BJ (cell line): Measurements from ENCODE around the gene PUM1. TPM values are rescaled to one million over a fixed set of nuclear protein-coding genes. Genes with fewer than 3 reads are reported as not detected.
"Not testable (repeated sequence)": the region's sequence is repeated elsewhere in the genome, so short reads cannot be mapped to it uniquely, and the experiment has no call there.

ENCODE experiments used
- CTCF ChIA-PET: fragments of 350-600 bp; formaldehyde crosslinking; extraction: SDS; loops from one replicate; lab custom pipeline; 2021; ENCODE audit warnings: antibody characterized with exemption, inconsistent platforms; lab: Yijun Ruan, JAX
- POLR2A ChIA-PET: fragments of 300-600 bp; sonication (Branson Sonifier 250); formaldehyde crosslinking; extraction: SDS; loops from one replicate; lab custom pipeline; 2021; ENCODE audit warnings: antibody characterized with exemption; lab: Charles Lee
- DNase-seq: peaks from one replicate; pipeline ENCODE4 v3.0.0-alpha.2; 2011; ENCODE audit warnings: low read depth
- H3K27me3 ChIP-seq: 2 replicates; pipeline ENCODE4 v1.6.0; 2011; ENCODE audit warnings: low read length; ENCODE audit not compliant: control insufficient read depth, insufficient read depth
- H3K36me3 ChIP-seq: 2 replicates; pipeline ENCODE4 v1.5.1; 2011; ENCODE audit warnings: low read length; ENCODE audit not compliant: control insufficient read depth, insufficient read depth
- H3K4me3 ChIP-seq: 2 replicates; pipeline ENCODE4 v1.5.1; 2011; ENCODE audit warnings: low read depth, mild to moderate bottlenecking, control low read depth, low read length
- polyA plus RNA-seq: library from polyadenylated mRNA; depleted of rRNA; stranded (reverse); fragments of >200 nt; gene quantifications from 2 replicates; pipeline ENCODE4 v1.2.3, GENCODE V29; 2011
- TF ChIP-seq, protein P1 (sequence below): IDR thresholded peaks from 2 replicates; pipeline ENCODE4 v1.5.1; 2011; ENCODE audit warnings: low read depth, mild to moderate bottlenecking, control low read depth, inconsistent platforms, low read length, moderate library complexity; ENCODE audit not compliant: insufficient read depth

Gene PUM1
- polyA plus RNA-seq, 1 experiment = 66.9 TPM

GRCh38 chr1:31063631-31064030 is 1.9 kb downstream of the PUM1 start:
- CTCF ChIA-PET = interaction anchor here (0.6 kb wide), 1 partner anchor 79 kb away, joined by 3 read pairs; no protein-coding TSS in a partner anchor

GRCh38 chr1:31062867-31063380 is 2.6 kb downstream of the PUM1 start:
- H3K36me3 ChIP-seq = peaks cover 3% of the 10 kb centered on the region
- no peak for DNase-seq
- H3K27me3 ChIP-seq = no peaks in the 10 kb centered on the region
- POLR2A ChIA-PET = no interaction called here
- H3K4me3 ChIP-seq = no peak overlapping the region; the same call in none of the 2 replicates
- CTCF ChIA-PET = no interaction called here
- TF ChIP-seq, protein P1, sequence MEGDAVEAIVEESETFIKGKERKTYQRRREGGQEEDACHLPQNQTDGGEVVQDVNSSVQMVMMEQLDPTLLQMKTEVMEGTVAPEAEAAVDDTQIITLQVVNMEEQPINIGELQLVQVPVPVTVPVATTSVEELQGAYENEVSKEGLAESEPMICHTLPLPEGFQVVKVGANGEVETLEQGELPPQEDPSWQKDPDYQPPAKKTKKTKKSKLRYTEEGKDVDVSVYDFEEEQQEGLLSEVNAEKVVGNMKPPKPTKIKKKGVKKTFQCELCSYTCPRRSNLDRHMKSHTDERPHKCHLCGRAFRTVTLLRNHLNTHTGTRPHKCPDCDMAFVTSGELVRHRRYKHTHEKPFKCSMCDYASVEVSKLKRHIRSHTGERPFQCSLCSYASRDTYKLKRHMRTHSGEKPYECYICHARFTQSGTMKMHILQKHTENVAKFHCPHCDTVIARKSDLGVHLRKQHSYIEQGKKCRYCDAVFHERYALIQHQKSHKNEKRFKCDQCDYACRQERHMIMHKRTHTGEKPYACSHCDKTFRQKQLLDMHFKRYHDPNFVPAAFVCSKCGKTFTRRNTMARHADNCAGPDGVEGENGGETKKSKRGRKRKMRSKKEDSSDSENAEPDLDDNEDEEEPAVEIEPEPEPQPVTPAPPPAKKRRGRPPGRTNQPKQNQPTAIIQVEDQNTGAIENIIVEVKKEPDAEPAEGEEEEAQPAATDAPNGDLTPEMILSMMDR = no peak

More at GRCh38 chr1:31063631-31064030, 1.9 kb downstream of the PUM1 start:
- H3K4me3 ChIP-seq = peak overlapping the region; percentile 72
- no peak for DNase-seq
- no peaks in the 10 kb centered on the region for H3K27me3 ChIP-seq
- POLR2A ChIA-PET = no interaction called here
- peaks cover 3% of the 10 kb centered on the region for H3K36me3 ChIP-seq
- TF ChIP-seq, protein P1 = no peak

DNA sequence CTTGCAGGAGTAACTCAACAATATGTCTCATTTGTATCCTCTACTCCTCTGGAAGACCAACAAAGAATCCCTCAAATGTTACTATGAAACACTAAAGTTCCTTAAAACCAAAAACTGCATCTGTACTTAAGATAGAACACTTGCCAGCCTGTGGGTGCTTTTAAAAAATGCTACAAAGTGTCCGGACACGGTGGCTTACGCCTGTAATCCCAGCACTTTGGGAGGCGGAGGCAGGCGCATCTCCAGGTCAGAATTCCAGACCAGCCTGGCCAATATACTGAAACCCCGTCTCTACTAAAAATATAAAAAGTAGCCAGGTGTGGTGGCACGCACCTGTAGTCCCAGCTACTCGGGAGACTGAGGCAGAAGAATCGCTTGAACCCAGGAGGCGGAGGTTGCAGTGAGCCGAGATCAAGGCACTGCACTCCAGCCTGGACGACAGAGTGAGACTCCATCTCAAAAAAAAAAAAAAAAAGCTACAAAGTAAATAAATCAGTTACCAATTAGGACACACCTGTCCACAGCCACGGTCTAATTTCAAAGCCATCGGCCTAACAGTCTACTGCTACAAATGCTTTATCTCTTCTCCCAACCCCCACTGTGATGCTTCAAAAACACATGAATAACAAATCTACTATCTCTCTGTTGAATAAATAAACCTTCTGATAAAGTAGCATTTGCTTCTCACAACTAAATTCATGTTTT is 3.2 kb downstream of the PUM1 start:
- DNase-seq, POLR2A ChIA-PET, H3K27me3 ChIP-seq, H3K4me3 ChIP-seq, H3K36me3 ChIP-seq: not testable (repeated sequence)
- CTCF ChIA-PET = interaction anchor here (0.9 kb wide), 1 partner anchor 31 kb away, joined by 3 read pairs; no protein-coding TSS in a partner anchor

DNA sequence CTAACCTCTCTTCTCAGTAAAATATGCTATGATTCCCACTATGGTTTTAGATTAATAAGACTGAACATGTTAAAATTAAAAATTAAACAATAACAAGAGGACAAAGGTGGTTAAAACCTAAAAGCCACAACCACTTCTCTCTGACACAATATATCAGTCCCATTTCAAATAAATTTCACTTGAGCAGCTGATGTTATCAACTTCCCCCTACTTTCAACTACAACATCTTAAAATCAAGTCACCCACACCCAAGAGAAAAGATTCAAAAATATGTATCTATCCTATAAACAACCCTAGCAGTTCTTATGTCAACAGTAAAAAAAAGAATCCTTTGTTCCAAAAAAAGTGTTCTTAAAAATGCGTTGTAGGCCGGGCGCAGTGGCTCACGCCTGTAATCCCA is 7.5 kb downstream of the PUM1 start:
- Histone ChIP-seq H3K4me3 (no peak overlapping the region), H3K27me3 (no peaks in the 10 kb centered on the region), H3K36me3 (peaks cover 12% of the 10 kb centered on the region)
- CTCF ChIA-PET = no interaction called here
- POLR2A ChIA-PET = no interaction called here
- no peak for DNase-seq
- TF ChIP-seq, protein P1 = no peak

- TF ChIP-seq, protein P1 = no peak
- CTCF ChIA-PET = no interaction called here
- Histone ChIP-seq H3K27me3 (no peaks in the 10 kb centered on the region), H3K36me3 (peaks cover 12% of the 10 kb centered on the region), H3K4me3 (no peak overlapping the region)
- DNase-seq = no peak
- POLR2A ChIA-PET = no interaction called here
These were observed 9.6 kb downstream of the PUM1 start for GRCh38 chr1:31055953-31056352.

GRCh38 chr1:31055501-31055900 is 10.0 kb downstream of the PUM1 start:
- CTCF ChIA-PET = no interaction called here
- TF ChIP-seq, protein P1 = no peak

More at GRCh38 chr1:31055501-31055900, 10.0 kb downstream of the PUM1 start:
- DNase-seq = no peak
- Histone ChIP-seq H3K36me3 (peaks cover 12% of the 10 kb centered on the region), H3K4me3 (no peak overlapping the region), H3K27me3 (no peaks in the 10 kb centered on the region)
- POLR2A ChIA-PET = no interaction called here
